Body of pancreas (tissue), 4 donors: ENCODE data around the gene ATP4B.

Source experiments
- CTCF ChIP-seq, 7 experiments: fragments of 450-650 bp in 4 of 7; fragments of 200-600 bp in 3 of 7; sonication (generic) in 3 of 7; IDR thresholded peaks; one replicate each; pipeline ENCODE4 v1.5.1; 2016 to 2019; ENCODE audit warnings: antibody characterized with exemption in 7 of 7
- POLR2A ChIP-seq, 3 donors: fragments of 450-650 bp; IDR thresholded peaks; one replicate each; pipeline ENCODE4 v1.6.1; 2016; ENCODE audit warnings: antibody characterized with exemption in 3 of 3, mild to moderate bottlenecking in 2 of 3

- TF ChIP-seq POLR2A (IDR thresholded peaks at IDR 0.05) (no peak), CTCF (IDR thresholded peaks at IDR 0.05) (no peak)
Measured at GRCh38 chr13:113601166-113602070, 56.6 kb downstream of the ATP4B start.
